Heart right ventricle (tissue), 16 donors: ENCODE data around the gene MTNR1B. TPM values are rescaled to one million over a fixed set of nuclear protein-coding genes. Genes with fewer than 3 reads are reported as not detected.

ENCODE experiments used
- ATAC-seq, 8 donors: fragments of 200-7000 bp; cut with Tn5 transposase; one replicate each; pipeline ENCODE4 v1.9.1; 2020; ENCODE audit warnings: mild to moderate bottlenecking in 8 of 8, moderate library complexity in 8 of 8, moderate number of reproducible peaks in 1 of 8
- DNase-seq, 2 donors: peaks; one replicate each; pipeline ENCODE4 v3.0.0-alpha.2; 2020
- H3K27ac ChIP-seq, 10 donors: fragments of 200-600 bp; sonication (generic) in 2 of 10; one replicate each; pipeline versions ENCODE4 v1.5.0 to v1.8.0; 2020 to 2022; ENCODE audit warnings: mild to moderate bottlenecking in 3 of 10
- H3K27me3 ChIP-seq, 7 donors: fragments of 200-600 bp; one replicate each; pipeline ENCODE4 v1.8.0; 2021 to 2022; ENCODE audit warnings: mild to moderate bottlenecking in 2 of 7
- H3K36me3 ChIP-seq, 9 donors: fragments of 200-600 bp; sonication (generic) in 1 of 9; one replicate each; pipeline versions ENCODE4 v1.5.0 to v1.8.0; 2020 to 2022; ENCODE audit warnings: mild to moderate bottlenecking in 2 of 9
- H3K4me1 ChIP-seq, 9 donors: fragments of 200-600 bp; sonication (generic) in 1 of 9; one replicate each; pipeline versions ENCODE4 v1.5.0 to v1.8.0; 2020 to 2022; ENCODE audit warnings: mild to moderate bottlenecking in 4 of 9
- H3K4me3 ChIP-seq, 10 donors: fragments of 200-600 bp; sonication (generic) in 2 of 10; one replicate each; pipeline versions ENCODE4 v1.5.0 to v1.8.0; 2020 to 2022; ENCODE audit warnings: mild to moderate bottlenecking in 7 of 10, moderate library complexity in 2 of 10
- H3K9me3 ChIP-seq, 11 donors: fragments of 200-600 bp in 10 of 11; sonication (generic) in 2 of 11; one replicate each; pipeline versions ENCODE4 v1.5.0 to v1.8.0; 2013 to 2022; ENCODE audit warnings: mild to moderate bottlenecking in 2 of 11, control low read depth in 1 of 11, moderate library complexity in 1 of 11
- WGBS, 2 donors: extraction: QIAGEN DNeasy Blood & Tissue Kit; methylation state at CpG; one replicate each; pipeline ENCODE4 v1.1.7; 2013; ENCODE audit warnings: inconsistent platforms in 1 of 2; 5-methylcytosine and 5-hydroxymethylcytosine counted together
- intact Hi-C, 10 donors: fragments of 100-400 bp; cut with DNase I; formaldehyde crosslinking; loops; one replicate each; pipeline versions ENCODE4 v1.11.1 to v1.14.2; 2022
- polyA plus RNA-seq, 2 donors: library from polyadenylated mRNA; stranded (reverse); fragments of 200-250 nt; gene quantifications; one replicate each; pipeline ENCODE4 v1.2.3, GENCODE V29; 2013
- total RNA-seq, 10 donors: library from RNA; stranded (reverse); fragmentation: NEBNext Ultra II Directional in 3 of 10; extraction: Animal tissue kit (Norgen Biotek cat#: 25700) in 3 of 10; gene quantifications; one replicate each; pipeline versions ENCODE4 v1.2.1 to v1.2.4, GENCODE V29; 2021 to 2023
- TF ChIP-seq, protein P1 (sequence below), 9 donors: fragments of 200-600 bp; sonication (generic) in 2 of 9; IDR thresholded peaks; one replicate each; pipeline versions ENCODE4 v1.5.0 to v1.8.0; 2021 to 2022; ENCODE audit warnings: antibody characterized with exemption in 9 of 9, mild to moderate bottlenecking in 5 of 9, moderate library complexity in 1 of 9
- donor health status: Arrhythmogenic right ventricular cardiomyopathy.
- donor health status: ischemic (EF 13 %, LVEDD 7.1; RV severe dilation, severe dysfunction).
- donor health status: healthy with polysubstance abuse.
- donor health status: DM: no; HTN: yes; CAD: no.
- donor health status: DM: no; HTN: no; CAD: no.
- donor health status: ischemic (EF 25% LVEDD 6.9; RV normal size, moderate dysfunction).
- donor health status: ischemic (EF 25% LVEDD 5.7; RV mildly dilated, moderate dysfunction).
- donor health status: healthy.
- donor health status: DM: yes; HTN: yes; CAD: no.
- donor health status: Ischemic cardiomyopathy.
- donor health status: ischemic (EF 35%, LVEDD 5.7; RV mildly dilated, moderate dysfunction).
- donor health status: nonischemic (EF 11% LVEDD 7.7; RV severe dilation, severe dysfunction).
- donor health status: DM: yes; HTN: yes; CAD: no.
- donor health status: PGD.
- donor health status: ischemic (EF 29% LVEDD 5.4; RV normal size, mild dysfunction).
- donor health status: nonischemic (EF 23%, LVEDD 6.1; RV moderate dilation, normal function).

The MTNR1B gene
- total and polyA plus RNA-seq, 12 donors, result not detected

DNA sequence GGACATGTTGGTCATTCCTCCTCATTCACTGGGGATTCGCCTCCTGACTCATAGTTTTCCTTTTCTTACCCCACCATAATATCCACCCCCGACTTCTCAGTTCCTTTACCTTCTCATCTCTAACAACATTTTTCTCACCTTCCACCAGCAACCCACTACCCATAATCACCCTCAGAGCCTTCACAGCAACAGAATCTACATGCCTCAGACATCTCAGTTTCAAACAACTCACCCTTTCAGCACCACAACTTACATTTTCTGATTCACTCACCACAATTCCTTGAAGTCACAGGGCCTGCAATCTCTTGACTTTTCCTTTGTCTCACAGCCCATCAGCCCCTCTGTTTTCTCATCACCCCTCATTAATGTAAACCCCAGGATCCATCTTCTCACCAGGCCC is 2.3 kb upstream of the MTNR1B start:
- no peak overlapping the region for H3K4me3 ChIP-seq
- peaks cover 0 to 55% (median 26%) of the 10 kb centered on the region in 7 donors for H3K27me3 ChIP-seq
- TF ChIP-seq, protein P1, sequence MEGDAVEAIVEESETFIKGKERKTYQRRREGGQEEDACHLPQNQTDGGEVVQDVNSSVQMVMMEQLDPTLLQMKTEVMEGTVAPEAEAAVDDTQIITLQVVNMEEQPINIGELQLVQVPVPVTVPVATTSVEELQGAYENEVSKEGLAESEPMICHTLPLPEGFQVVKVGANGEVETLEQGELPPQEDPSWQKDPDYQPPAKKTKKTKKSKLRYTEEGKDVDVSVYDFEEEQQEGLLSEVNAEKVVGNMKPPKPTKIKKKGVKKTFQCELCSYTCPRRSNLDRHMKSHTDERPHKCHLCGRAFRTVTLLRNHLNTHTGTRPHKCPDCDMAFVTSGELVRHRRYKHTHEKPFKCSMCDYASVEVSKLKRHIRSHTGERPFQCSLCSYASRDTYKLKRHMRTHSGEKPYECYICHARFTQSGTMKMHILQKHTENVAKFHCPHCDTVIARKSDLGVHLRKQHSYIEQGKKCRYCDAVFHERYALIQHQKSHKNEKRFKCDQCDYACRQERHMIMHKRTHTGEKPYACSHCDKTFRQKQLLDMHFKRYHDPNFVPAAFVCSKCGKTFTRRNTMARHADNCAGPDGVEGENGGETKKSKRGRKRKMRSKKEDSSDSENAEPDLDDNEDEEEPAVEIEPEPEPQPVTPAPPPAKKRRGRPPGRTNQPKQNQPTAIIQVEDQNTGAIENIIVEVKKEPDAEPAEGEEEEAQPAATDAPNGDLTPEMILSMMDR (IDR thresholded peaks at IDR 0.05), result no peak
- intact Hi-C loops, result no loop called here
- H3K9me3 ChIP-seq, result no peaks in the 10 kb centered on the region
- ATAC-seq (no peak), DNase-seq (no peak)
- no peaks in the 10 kb centered on the region for H3K4me1 ChIP-seq
- no peak overlapping the region for H3K27ac ChIP-seq
- 83 to 86% methylated on average over 2 of the region's 2 CpGs for WGBS, 2 donors
- no peaks in the 10 kb centered on the region for H3K36me3 ChIP-seq

DNA sequence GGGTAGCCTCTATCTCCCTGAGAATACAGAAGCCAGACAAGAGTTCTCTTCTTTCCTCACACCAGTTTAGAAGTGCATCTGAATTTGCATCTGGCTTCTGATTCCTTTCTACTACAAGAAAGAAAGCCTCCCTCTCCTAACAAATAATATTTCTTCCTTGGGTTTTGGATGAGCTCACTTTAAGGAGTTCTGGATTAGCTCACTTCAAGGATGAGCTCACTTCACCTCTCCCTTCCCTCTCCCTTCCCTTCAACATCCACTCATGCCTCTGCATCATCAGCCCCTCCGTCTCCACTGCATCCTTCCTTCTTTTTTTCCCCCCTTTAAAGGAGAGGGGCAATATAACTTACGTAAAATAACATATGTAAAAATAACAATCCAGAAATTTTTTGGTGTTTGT is 1.6 kb upstream of the MTNR1B start:
- 70 to 84% methylated on average over 2 of the region's 2 CpGs for WGBS, 2 donors
- no peak overlapping the region for H3K27ac ChIP-seq
- no peaks in the 10 kb centered on the region for H3K9me3 ChIP-seq
- no peaks in the 10 kb centered on the region for H3K36me3 ChIP-seq
- DNase-seq (no peak), ATAC-seq (no peak)
- intact Hi-C loops, result no loop called here
- TF ChIP-seq, protein P1 (IDR thresholded peaks at IDR 0.05), result no peak
- no peaks in the 10 kb centered on the region for H3K4me1 ChIP-seq
- peaks cover 0 to 57% (median 26%) of the 10 kb centered on the region in 7 donors for H3K27me3 ChIP-seq
- no peak overlapping the region for H3K4me3 ChIP-seq

DNA sequence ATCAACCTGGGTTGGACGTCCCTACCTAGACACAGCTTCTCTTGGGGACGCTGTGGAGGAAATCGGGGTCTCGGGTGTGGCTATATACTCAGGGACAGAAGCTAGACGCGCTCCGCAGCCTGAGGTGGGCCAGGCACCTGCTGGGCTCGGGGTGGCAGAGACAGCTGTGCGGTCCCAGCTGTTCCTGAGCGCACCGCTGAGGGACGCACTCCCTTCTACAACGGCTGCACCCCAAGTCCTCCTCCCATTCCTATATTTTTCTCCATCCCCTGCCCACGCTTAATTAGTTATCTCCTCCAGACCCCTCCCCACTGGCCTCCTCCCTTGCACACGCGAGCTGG is 188 bp upstream of the MTNR1B start:
- TF ChIP-seq, protein P1 (IDR thresholded peaks at IDR 0.05), result no peak
- no peak for ATAC-seq
- no peak overlapping the region for H3K27ac ChIP-seq
- peaks cover 0 to 57% (median 26%) of the 10 kb centered on the region in 7 donors for H3K27me3 ChIP-seq
- WGBS, 2 donors, result 5 to 7% methylated on average over 16 of the region's 16 CpGs
- no peaks in the 10 kb centered on the region for H3K36me3 ChIP-seq
- H3K4me3 ChIP-seq, result no peak overlapping the region
- intact Hi-C loops, result no loop called here
- DNase-seq, result no peak
- no peaks in the 10 kb centered on the region for H3K9me3 ChIP-seq
- H3K4me1 ChIP-seq, result no peaks in the 10 kb centered on the region

DNA sequence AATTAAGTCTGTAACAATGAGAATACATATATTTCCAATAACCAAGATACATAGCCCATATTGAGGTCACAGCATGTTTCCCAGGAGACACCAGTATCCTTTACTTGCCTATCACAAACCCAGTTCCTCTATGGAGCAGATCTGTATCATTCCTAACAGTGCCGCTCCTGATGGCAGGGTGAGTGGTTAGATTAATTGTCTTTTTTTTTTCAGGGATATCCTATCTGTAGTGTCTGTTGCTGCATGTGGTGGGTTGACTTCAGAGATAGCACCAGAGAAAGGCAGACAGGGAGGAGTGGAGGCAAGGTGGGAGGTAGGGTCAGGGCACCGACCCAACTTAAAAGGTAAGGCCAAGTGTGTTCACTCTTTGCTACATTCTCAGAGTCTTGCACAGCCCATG is 2.8 kb downstream of the MTNR1B start:
- Histone ChIP-seq H3K9me3 (no peaks in the 10 kb centered on the region), H3K27ac (no peak overlapping the region), H3K36me3 (no peaks in the 10 kb centered on the region), H3K4me1 (no peaks in the 10 kb centered on the region), H3K27me3 (peaks cover 0 to 57% (median 26%) of the 10 kb centered on the region in 7 donors), H3K4me3 (no peak overlapping the region)
- no peak for DNase-seq
- 78 to 81% methylated on average over 2 of the region's 2 CpGs for WGBS, 2 donors
- TF ChIP-seq, protein P1 (IDR thresholded peaks at IDR 0.05), result no peak
- no peak for ATAC-seq
- intact Hi-C loops, result no loop called here

DNA sequence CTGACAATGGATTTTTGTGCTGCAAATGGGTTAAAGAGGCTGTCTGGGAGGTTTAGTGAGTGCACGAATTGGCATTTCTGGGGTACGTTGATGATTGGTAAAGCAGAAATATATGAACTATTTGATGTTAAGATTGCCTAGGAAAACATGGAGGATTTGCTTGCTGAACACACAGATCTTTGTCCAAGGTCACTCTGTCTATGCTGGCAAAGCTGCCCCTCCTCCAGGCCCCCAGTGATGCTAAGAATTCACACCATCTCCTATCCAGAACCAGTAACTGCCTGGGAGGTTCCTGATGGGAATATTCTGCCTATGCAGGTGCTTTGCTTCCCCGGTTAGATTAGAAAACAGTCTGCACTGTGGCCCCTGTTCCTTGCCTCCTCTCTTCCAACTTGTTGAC is 5.8 kb downstream of the MTNR1B start:
- H3K4me3 ChIP-seq, result no peak overlapping the region
- H3K27ac ChIP-seq, result no peak overlapping the region
- no peak for ATAC-seq
- DNase-seq, result no peak
- WGBS, 2 donors, result 70 to 77% methylated on average over 3 of the region's 3 CpGs
- H3K36me3 ChIP-seq, result no peaks in the 10 kb centered on the region
- H3K27me3 ChIP-seq, result peaks cover 0 to 32% (median 9%) of the 10 kb centered on the region in 7 donors
- intact Hi-C loops, result no loop called here
- TF ChIP-seq, protein P1 (IDR thresholded peaks at IDR 0.05), result no peak
- H3K4me1 ChIP-seq, result no peaks in the 10 kb centered on the region
- no peaks in the 10 kb centered on the region for H3K9me3 ChIP-seq
